ENCODE data around the gene MCF2L2.
"Not testable (repeated sequence)": the region's sequence is repeated elsewhere in the genome, so short reads cannot be mapped to it uniquely, and the experiment has no call there.

MCF2L2 gene

DNA sequence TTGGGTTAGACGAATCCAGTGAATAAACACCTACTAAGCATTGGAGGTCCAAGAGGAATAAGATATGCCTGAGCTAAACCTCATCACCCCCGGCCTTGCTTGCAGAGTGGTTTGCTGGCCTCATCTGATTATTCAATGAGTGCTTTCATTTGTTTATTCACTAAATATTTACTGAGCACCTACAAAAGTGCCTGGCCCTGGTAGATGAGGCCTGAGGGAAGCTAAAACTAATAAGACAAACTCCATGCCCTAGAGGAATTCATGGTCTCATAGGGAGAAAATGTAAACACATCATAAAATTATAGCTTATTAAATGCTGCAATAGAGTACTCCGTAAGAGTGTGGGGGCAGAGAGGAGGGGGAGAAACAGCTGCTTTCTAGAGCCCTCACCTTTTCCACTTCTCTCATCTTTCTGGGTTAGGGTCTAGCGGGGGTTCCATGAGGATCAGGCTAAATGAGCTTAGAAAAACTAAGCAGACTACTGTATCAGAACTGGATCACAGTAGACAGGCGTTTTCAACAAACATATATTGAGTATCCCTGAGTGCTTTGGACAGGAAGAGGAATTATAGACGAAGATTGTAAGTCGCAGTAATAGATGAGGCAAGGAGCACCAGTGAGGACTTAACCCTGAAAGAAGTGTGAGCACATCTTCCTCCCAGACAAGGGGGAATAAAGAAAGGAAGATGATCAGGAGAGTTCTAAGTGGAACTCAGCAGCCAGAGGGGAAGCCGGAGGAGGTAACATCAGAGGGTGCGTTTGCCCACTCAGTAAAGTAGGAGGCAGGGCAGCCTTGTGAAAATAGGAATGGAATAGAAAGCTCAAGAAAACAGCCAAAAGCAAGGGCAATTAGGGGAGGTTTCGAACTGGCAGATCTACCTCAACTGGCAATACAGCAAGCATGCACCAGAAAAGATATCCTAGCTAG is 234.4 kb downstream of the MCF2L2 start:
- DNase-seq, result no peak

DNA sequence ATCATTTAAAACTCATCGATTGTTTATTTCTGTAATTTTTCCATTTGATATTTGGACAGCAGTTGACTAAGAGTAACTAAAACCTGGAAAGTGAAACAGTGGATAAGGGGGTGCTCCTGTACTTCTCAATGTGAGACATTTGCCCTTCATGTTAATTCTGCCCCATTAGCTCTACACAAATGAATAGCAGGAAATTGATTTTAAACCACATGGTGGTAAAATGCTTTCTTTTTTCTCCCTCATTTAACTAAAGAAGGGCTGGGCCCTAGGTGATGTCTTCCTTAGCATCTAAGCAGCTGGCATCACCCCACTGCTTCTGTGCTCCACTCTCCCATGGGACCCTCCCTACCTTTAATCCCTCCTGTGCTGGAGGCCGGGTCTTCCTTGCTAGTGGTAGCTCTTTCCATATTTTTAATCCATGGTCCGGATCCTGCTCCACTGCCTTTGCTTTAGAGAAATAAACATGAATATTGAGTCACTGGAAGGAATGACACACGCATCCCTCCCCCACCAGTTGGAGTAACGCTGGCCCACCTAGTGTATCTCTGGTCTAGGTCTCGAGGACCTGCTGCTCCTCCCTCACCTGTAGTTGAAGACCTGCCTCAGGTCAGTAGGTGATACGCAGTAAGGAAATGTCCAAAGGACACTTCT is 235.6 kb downstream of the MCF2L2 start:
- DNase-seq, result no peak

DNA sequence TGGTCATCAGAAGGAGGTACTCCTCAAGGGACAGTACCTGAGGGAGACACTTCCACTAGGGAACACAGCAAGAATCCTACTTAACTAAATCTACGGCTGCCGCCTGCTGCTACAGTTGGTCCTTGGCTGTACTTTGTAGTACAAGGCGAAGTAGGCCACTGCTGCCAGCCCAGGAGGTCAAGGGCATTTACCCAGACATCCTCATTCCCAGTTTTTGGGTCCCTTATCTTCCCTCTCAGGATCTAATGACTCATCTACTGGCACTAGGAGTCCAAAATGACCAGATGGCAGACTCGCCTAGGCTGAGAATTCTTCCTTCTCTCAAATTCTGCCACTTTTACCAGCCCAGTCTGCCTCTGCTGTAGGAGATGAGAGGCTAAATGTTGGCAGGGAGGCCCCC is 238.8 kb downstream of the MCF2L2 start:
- DNase-seq, result no peak

DNA sequence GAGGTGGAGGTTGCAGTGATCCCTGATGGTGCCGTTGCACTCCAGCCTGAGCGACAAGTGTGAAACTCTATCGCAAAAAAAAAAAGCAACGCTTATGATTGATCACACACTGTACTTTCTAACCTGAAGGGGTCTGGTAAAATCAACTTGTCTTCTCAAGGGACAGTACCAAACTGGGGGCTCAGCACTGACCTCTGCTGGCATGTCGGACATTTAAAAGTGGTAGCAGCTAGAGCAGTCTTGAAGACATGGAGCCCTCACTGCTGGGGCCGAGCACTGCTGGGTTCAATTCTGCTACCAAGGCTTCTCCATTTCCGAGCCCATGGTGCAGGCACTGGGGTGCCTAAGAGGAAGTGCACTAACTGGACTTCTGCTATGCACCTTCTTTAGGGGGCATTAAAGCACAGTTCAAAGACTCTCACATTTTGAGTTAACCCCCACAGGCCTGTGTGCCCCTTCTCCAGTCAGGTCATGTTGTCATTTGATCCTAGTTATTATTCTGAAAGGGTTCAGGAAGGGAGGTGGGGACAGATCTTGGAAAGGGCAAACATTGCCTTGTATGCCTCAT is 239.4 kb downstream of the MCF2L2 start:
- no peak for DNase-seq

DNA sequence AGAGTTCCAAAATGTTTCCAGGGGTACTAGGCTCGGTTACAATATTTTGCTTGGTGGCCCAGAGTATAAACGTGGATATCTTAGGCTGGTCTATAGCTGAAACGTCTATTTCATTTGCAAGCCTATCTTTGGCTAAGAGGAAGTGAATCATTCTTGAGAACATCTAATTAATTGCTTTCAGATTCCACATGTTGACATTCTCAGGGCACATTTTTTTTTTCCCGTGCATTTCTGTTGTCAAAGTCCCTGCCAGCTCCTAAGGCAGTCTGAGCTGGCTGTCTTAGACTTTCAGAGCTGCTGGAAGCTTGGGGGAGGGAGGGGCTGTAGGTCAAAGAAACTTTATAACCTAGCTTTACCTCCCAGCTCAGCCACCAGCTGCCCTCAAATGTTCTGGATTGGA is 242.7 kb downstream of the MCF2L2 start:
- peak; percentile 39 for DNase-seq

DNA sequence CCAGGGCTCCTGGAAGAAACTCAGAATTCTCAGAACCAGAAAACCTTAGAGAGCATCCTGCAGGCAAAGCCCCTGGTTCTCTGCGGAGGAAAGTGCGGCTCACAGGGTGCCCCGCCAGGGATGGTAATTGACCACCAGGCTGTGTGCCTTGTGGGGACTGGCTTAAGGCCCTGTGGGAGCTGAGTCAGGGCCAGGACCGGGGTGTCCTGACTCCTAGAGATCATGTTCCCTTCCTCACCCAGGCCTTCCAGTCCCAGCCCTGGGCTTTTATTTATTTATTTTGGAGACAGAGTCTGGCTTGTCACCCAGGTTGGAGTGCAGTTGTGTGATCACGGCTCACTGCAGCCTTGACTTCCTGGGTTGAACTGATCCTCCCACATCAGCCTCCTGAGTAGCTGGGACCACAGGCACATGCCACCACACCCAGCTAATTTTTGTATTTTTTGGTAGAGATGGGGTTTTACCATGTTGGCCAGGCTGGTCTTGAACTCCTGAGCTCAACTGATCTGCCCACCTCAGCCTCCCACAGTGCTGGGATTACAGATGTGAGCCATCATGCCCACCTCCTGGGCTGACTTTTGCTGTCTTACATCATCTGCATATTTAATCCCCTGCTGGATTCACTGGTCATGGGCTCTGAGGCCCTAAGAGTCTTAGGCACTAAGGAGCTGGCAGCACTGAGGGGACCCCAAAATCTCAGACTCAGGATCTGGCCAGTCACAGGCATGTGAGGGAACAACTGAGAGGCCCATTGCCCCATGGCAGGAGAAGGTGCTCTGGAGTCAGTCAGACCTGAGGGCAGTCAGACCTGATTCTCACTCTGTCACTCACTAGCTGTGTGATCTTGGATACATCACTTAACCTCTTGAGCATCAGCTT is 245.4 kb downstream of the MCF2L2 start:
- no peak for DNase-seq

DNA sequence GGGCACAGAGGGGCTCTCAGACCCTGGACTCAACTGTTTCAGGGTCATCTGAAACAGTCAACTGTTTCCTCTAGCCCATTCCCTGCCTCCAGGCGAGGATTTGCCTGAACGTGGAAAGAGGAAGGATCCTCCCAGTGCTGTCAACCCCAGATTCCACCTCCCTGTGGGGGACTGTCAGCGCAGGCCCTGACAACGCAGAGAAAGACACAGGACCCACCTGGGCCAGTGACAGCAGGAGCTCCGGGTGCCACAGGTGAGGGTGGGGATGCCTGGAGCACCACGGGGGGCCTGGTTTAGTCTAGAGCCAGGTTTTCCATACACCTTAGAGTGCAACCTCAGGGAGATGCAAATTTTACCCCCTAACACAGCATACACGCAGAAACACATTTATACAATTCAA is 246.3 kb downstream of the MCF2L2 start:
- no peak for DNase-seq

DNA sequence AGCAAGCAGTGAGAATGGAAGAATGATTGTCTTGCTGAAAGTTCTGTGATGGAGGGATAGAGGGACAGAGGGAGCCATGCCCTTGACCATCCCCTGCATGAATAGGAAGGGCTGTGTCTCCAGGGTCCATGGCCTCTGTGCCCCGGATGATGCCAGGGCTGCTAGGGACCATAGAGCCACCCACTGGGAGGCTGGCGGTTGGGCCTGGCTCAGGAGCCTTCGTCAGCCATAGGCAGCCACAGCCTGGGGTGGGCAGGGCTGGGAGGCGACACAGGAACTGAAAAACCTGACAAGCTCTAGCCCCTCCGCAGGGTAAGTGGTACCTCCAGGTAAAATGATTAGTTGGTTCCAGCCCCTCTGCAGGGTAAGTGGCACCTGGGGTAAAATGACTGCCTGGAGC is 246.8 kb downstream of the MCF2L2 start:
- DNase-seq, result no peak

DNA sequence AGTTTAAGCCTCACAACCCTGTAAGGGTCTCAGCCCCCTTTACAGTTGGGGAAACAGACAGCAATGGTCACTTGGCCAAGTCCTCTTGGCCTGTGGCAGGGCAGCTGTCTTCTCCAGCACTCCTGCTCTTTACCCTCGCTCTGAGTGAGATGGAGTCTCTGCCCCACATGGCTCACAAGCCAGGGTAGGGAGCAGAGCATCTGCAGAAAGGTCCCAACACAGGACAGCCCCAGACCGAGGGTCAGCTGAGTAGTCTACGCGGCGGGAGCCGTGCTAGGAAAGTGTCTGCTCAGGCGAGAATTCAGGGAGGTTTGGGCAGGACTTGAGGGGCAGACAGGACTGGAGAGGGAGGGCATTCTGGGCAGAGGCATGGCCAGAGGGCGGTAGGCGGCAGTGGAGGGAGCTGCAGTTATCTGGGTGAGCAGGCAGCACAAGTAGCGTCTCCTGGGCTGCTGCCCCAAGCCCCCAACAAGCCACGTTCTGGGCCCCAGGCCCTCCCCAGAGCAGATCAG is 247.6 kb downstream of the MCF2L2 start:
- DNase-seq, result no peak

DNA sequence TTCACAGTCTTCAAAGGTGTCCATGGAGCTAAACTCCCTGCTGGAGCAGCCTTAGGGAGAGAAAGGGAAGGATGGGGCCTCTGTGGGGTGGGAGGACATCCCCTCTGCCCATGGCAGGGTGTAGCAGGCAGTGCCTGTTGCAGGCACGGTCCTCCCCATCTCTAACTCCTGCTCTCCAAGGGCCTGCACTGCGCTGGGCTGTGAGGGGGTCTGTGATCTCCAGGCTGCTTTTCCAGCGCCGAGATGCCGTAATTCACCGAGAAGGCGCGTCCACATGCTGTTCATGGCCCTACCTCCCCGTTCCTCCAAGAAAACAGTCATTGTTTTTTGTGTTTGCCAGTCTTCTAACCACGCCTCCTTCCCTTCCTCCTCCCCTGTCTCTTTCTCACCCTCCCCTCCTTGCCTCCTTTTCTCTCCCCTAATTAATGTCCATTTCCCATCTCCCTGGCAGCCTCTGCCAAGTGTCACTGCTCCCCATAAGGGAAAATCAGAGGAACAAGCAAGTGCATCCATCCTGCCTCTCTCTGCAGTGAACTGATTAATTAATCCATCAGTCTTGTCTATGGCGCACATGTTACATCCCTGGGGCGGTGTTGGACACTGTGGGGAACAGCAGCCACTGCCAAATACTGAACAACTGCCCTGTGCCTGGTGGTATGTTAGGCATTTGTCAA is 248.2 kb downstream of the MCF2L2 start:
- DNase-seq, result no peak

DNA sequence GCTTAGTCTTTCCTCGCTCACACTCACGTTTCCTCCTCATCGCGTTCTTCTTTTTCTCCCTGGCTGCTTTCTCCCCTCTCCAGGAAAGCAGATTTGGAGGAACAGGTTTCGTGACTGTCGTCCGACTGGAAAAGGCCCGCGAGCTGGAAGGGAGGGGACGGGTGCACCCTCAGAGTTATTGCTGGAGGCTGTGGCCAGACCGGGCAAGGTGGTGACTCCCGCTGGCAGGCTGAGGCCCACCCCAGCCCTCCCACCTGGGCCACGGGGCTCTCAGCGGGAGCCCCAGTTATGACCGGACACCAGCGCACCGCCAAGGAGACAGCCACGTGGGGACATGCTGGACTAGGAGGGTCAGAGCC is 248.9 kb downstream of the MCF2L2 start:
- not testable (repeated sequence) for DNase-seq

DNA sequence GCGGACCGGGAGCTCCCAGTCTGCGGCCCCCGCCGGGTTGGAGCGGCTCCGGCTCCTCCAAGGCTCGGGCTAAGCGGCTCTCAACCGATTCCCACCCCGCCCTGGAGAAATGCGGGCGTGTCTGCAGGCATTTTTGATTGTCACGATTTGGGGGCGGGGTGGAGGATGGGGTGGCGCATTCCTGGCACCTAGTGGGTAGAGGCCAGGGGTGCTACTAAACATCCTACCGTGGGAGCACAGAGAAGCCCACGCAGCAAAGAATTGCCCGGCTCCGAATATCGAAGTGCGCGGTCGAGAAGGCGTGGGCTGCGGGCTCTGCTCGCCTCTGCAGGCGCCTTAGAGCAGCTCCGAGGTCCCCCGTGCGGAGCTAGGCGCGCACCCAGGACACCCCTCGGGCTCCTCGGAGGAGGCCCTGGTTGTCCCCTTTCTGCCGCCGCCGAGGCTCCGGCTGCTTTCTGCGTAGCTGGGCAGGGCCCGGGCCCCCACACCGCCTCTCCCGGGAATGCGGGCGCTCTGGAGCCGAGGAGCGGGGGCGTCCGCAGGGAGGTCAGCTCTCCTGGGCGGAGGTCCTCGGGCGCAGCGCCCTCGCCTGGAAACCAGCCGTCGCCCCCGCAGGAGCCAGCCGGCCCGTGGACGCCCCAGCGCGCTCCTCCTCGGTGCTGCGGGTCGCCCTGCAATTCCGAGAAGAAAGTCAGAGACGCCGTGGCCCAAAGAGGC is 249.4 kb downstream of the MCF2L2 start:
- DNase-seq, result no peak

DNA sequence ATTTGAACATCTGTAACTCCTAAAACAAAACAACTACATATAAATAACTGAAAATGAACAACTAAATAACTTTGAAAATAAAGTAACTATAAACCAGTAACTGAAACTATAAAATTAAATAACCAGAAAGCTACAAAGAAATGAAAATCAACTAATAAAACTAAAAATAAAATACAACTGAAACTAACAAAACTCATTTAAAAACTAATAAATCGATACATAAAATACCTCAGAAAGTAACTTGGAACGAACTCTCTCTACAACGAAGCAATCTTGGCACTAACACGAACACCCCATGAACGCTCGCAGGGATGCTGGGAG is 249.9 kb downstream of the MCF2L2 start:
- no peak for DNase-seq

DNA sequence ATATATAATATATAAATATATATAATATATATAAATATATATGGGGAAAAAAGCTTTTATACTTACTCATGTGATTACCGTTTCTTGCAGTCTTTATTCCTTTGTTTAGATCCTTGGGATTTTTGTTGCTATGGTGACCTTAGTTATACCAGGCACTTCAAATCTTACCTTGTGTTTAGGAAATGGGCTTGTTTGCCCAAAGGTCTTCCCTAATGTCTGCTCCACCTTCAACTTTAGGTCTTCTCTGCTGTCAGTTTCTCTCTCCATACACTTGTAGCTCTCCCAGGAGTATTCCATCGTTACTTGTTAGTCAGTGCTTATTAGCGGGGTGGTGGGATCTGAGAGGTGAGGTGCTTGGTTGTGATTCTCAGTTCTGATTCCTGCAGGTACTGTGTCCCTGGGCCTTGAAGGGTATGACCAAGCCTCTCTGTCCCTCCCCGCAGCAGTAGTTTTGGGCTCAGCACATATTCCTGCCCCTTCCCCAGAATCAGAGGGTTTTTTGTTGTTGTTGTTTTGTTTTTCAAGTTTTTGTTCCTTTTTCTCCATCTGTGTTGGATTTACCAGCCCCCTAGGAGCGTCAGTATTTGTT is 256.3 kb downstream of the MCF2L2 start:
- DNase-seq, result no peak

DNA sequence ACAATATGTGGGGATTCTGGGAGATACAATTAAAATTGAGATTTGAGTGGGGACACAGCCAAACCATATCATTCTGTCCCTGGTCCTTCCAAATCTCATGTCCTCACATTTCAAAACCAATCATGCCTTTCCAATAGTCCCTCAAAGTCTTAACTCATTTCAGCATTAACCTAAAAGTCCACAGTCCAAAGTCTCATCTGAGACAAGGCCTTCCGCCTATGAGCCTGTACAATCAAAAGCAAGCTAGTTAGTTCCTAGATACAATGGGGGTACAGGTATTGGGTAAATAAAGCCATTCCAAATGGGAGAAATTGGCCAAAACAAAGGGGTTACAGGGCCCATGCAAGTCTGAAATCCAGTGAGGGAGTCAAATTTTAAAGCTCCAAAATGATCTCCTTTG is 260.4 kb downstream of the MCF2L2 start:
- DNase-seq, result not testable (repeated sequence)

DNA sequence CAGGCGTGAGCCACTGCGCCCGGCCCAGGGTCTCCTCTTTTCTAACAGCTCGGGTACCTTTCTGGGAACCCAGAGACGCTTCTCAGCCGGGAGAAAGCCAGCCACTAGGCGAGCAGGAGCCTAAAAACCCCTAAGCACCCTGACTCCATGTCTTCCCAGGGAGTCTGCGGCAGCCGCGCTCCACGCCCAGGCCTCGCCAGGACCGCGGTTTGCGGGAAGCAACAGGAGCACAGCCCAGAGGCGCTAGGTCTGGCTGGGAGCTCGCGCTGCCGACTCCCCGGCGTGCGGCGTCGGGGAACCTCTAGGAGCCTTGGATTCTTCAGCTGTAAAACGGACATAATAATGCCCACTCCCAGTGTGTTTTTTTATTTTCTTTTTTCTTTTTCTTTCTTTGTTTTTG is 264.9 kb downstream of the MCF2L2 start:
- DNase-seq, result no peak

DNA sequence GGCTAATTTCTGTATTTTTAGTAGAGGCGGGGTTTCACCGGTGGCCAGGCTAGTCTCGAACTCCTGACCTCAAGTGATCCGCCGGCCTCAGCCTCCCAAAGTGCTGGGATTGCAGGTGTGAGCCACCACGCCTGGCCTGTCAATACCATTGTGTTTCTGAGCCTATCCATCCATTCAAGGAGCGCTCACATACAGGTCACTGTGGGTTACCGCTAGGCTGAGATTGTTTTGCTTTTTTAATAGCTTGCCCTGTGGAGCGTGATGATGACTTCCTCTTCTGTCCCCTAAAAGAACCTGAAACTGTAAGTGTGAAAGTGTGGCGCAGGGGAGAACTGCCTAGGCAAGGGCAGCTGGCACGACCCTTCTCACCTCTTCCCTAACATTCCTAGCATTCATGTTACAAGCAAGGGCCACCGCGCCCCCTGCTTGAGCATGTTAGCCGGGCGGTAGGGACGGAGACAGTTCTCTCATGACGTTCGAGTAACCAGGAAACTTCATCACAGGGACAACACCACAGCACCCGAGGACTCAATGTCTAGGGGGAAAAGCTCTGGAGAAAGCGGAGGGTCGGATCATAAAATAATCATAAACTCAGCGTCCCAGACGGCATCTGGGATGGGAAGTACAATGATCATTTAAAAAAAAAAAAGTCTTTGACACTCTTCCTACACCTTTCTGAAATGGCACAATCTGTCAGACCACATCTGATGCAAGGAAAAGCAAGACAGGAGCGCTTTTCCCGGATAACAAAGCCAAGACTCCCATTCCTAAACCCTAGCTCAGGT is 266.7 kb downstream of the MCF2L2 start:
- no peak for DNase-seq

DNA sequence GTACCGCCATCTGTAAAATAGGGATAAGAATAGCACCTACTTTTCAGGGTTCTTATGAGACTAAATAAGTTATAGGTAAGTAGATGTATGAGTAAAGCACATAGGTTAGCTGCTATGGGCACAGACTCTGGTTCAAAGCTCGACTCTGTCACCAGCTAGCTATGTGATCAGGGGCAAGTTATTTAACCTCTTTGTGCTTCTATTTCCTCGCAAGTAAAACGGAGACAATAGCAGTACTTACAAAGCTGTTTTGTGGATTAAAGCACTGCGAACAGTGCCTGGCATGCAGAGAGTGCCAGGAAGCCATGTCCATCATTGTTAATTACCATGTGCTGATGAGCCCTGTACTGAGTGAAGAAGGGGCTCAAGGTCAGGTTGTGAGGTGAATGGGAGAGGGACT is 267.8 kb downstream of the MCF2L2 start:
- no peak for DNase-seq

DNA sequence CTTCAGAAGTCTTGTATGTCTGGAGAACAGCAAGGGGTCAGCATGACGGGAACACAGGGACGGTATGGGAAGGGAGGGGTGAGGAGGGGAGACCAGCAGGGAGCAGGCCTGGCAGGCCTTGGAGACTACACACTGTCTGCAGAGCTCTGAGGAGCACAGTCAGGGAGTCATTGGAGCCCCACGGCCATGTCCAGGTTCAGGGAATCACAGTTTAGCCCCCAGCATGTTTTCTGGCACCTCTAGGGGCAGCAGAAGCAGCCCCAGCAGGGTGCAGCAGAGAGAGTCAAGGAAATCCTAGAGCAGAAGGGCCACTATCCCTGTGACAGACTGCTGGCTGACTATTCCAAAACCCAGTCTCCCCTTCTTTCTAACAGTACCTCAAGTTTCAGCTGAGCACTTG is 269.1 kb downstream of the MCF2L2 start:
- DNase-seq, result no peak

DNA sequence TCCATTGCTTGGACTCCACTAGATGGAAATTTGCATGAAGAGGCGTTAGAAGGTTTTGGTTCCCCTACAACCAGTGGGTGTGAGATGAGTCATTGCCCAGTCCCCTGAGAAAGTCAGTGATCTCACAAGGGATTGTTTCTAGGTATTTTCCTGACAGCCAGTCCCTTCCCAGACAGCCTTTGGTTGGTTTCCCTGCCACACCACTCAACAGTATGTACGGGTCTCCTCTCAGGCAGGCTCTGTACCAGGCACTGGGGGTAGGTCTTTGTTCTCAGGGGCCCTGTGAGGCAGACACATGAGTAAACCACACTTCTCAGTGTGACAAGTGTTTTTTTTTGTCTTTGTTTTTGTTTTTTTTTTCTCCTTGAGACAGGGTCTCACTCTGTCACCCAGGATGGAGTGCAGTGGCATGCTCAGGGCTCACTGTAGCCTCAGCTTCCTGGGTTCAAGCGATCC is 269.8 kb downstream of the MCF2L2 start:
- peak; percentile 72 for DNase-seq

DNA sequence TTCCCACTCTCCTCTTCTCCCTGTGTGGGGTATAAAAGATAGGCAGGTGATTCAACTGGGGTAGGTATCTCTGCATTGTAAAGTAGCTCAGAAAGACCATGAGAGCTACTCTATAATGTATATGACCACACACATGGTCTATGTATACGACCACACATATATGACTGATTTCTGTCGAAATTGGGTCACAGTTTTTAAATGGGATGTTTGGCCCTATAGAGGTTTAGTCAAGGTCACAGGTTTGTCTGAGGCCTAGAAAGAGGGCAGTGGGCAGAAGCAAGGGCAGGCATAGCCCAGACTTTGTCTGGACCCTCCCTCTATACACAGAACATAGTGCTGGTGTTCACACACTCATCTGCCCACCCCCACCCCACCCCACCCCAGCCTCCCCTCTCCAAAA is 270.3 kb downstream of the MCF2L2 start:
- no peak for DNase-seq

Data from kidney glomerular epithelial cell (primary cell).